GM12864 (cell line): ENCODE data around the gene UPP1.

ENCODE experiments used
- DNase-seq: peaks from one replicate; pipeline ENCODE4 v3.0.0-alpha.2; 2011; ENCODE audit warnings: low read depth
- H3K4me3 ChIP-seq: 2 replicates; pipeline ENCODE4 v1.5.1; 2011; ENCODE audit warnings: mild to moderate bottlenecking, low read depth, low read length, control low read depth
- CTCF ChIP-seq: IDR thresholded peaks from 2 replicates; pipeline ENCODE4 v1.5.1; 2011; ENCODE audit warnings: low read depth, mild to moderate bottlenecking, moderate library complexity, low read length, control low read depth, inconsistent platforms; ENCODE audit errors: missing control alignments

UPP1 gene

DNA sequence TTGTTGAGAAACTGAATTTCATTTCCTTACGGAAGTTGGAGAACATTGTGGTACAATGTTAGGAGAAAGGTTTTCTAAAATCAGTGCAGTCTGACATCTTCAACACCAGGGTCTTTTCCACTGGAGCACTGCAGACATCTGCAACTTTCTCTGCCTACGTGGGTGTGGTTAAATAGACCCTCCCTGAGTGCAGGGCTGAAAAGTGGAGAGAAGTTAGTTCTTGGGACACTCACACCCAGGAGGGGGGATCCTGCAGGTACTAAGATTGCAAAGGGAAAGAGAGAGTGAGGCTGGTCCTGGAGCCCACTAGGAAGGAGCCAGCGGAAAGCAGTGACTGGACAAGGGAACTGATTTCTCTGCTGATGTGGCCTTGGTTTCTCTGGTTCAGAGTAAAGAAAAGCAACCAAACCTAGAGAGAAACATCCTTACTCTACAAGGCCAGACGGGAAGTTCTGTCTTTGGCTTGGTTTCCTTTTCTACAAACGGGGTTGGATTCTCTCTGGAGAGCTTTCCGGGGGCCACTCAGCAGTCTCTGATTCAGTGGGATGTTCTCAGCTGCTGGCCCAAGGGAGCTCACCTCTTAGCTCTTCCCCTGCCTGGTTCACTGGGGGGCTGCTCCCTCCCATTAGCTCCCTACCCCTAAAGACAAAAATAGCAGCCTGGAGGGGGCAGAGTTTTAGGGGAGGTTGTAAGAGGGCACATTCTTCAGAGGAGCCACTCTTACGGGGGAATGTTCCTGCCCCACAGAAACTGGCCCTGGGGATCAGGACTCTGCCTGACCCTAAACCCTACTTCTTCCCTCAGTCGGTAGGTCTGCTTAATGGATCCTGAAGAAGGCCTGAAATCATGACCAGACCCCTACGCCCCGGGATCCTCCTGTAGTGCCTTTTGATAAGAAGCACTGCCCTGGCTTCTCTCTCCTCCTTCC is 2.7 kb downstream of the UPP1 start:
- TF ChIP-seq CTCF, result no peak
- DNase-seq, result no peak
- H3K4me3 ChIP-seq, result no peak overlapping the region

DNA sequence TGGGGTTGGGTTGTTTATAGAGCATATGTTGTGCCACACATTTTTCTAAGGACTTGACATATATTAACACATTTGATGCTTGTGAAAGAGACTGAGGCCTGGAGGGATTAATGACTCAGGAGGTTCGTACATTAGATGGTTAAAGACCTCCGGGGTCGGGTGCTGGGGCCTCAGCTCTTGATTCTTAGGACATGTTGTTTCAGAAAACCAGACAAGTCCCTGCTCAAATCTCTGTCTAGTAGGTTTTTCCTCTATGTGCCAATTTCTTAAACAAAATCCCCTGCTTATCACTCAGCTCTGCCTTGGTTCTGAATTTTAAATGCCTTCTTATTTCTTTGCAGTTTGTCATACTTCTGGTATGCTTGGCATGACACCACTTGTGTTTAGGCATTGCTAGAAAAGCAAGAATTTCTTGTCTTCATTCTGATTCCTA is 5.8 kb downstream of the UPP1 start:
- no peak for TF ChIP-seq CTCF

GRCh38 chr7:48096273-48096672 is 7.2 kb downstream of the UPP1 start:
- no peak for DNase-seq
- TF ChIP-seq CTCF, result no peak
- no peak overlapping the region for H3K4me3 ChIP-seq

More for the DNA sequence above, 5.8 kb downstream of the UPP1 start:
- no peak for DNase-seq
- no peak overlapping the region for H3K4me3 ChIP-seq

DNA sequence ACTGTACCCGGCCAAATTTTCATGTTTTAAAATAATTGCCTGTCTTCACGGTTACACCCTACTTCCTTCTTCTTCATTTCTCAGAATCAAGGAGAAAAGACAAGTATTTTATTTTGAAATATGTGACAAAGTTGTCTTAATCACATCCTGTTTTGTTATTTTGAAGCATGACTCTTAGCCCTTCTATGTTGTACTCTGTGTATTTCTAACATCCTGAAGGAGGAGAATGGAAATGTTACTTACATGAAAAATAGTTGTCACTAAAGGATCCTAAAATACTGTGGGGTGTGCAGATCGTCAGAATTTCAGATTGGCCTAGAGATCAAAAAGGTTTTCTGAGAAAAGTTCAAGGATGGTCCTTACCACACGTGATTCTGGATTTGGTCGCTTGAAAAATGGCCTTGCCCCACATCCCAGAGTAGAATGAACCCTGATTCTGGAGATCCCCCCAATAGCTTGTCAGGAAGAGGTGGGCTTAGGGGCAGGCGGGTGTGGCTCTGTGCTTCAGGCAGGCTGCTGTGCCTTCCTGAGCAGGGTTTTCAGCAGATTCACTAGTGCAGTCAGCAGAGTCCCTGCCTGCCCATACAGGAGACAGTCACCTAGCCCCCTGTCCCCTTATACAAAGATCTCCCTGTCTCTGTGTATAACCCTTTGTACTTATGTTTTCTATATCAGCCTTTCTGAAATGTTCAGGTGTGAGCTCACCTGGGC is 8.6 kb downstream of the UPP1 start:
- TF ChIP-seq CTCF, result no peak
- no peak for DNase-seq
- no peak overlapping the region for H3K4me3 ChIP-seq

- no peak for TF ChIP-seq CTCF
- DNase-seq, result no peak
- no peak overlapping the region for H3K4me3 ChIP-seq
Observed at GRCh38 chr7:48098846-48099245, 9.8 kb downstream of the UPP1 start.

DNA sequence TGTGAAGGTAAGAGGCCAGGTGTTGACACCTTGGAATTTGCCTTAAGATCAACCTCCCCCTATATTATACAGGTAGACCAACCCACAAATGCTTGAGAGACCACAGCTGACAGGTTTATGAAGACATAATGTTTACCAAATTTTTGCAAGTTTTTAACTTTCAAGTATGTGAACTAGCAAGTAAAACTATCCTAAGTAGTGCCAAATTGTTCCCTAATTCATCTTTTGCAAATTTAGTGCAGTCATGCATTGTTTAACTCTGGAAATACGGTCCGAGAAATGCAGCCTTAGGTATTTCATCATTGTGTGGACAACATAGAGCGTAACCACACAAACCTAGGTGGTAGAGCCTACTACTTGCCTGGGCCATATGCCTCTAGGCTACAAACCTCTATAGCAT is 10.7 kb downstream of the UPP1 start:
- no peak for TF ChIP-seq CTCF
- H3K4me3 ChIP-seq, result no peak overlapping the region

DNA sequence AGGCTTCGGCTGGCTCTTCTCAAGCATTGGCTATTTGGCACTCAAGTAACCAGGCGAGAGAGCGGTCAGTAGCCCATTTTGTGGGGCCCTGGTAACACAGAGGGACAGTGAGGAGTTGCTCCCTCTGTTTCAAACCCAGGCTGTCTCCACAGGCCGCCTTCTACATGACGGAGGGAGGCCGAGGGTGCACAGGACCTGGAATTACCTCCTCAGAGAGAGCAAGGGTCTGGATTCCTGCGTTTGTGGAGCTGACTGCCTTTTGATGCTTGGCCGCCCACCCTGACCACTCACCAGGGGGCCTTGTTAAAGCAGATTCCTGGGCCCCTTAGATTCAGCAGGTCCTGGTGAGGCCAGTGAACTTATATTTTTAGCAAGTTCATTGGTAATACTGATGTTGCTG is 12.3 kb downstream of the UPP1 start:
- TF ChIP-seq CTCF, result no peak
- no peak for DNase-seq
- no peak overlapping the region for H3K4me3 ChIP-seq

More for the DNA sequence above, 10.7 kb downstream of the UPP1 start:
- no peak for DNase-seq
